GM19240 (cell line): ENCODE data around the gene COG6.

Source experiments
- DNase-seq: peaks from one replicate; pipeline ENCODE4 v3.0.0; 2011; ENCODE audit warnings: low spot score; ENCODE audit not compliant: insufficient read length

COG6 gene

GRCh38 chr13:39767791-39768517, 112.5 kb downstream of the COG6 start:
- no peak for DNase-seq

DNA sequence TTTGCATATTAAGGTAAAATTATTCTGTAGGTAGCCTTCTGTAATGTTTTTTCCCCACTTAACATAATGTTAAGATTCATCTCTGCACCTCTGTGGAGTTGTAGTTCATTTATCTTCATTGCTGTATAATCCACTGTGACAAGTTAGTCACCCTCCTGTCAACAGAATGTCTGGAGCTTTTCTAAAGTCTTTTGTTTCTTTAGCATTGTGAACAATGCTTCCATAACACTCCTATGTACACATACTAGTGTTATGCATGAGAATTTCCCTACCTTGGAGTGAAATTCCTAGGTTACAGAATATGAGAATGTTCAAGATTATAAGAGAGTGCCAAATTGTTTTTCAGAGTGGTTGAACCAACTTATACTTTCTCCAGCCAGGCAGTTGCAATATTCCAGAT, 113.5 kb downstream of the COG6 start:
- no peak for DNase-seq

DNA sequence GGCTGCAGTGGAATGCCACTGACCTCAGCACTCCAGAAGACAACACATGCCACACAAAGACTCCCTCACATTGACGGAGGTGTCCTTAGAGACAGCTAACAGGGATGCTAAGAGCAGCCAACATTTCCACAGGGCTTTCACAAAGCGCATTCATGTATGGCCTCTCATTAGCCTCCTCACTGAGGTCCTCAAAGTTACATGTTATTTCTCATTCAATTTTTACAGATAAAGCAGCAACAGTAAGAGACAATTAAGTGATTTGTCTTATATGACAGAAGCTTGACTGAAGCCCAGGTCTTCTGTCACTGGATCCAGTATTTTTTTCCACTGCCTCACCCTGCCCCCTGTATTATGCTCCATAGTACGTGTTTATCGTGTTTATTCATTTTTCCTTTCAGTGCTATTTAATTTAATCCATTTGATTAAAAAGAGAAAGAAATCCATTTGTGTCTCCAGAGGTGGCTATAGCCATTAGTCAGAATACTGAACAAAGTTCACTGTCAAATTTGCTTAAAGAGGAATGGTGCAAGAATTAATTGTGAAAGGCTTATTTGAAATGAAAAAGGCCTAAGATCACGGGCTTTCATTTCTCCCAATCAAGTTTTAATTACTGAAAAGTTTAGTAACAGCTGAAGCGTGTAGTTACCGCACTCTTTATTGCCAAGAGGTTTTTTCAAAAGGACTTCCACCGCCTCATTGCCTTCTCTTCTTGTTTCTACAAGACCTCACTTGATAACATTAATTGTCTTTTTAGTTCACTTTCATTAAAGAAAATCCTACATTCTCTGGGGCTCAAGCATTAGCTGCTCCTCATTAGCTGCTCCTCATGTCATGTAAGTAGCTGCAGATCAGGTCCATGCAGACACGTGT, 115.0 kb downstream of the COG6 start:
- DNase-seq, result no peak

GRCh38 chr13:39773833-39774232, 118.4 kb downstream of the COG6 start:
- DNase-seq, result no peak

DNA sequence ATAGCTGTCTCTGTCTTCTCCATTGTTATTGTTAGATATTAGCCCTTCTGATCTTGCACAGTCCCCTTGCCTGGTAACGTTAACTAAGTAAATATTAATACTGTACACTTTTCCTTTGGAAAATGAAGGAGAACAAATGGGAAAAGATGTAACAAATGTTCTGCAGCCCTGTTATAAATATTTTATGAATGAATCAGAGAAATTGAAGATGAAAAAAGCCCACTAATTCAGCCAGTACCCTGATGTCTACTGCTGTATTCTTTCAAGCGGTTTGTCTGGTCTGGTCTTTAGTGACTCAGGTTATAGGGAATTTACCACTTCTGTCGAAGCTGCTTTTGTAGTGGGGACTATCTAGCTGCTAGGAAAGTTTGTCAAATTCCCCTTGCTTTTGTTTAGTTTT, 121.0 kb downstream of the COG6 start:
- DNase-seq, result no peak

DNA sequence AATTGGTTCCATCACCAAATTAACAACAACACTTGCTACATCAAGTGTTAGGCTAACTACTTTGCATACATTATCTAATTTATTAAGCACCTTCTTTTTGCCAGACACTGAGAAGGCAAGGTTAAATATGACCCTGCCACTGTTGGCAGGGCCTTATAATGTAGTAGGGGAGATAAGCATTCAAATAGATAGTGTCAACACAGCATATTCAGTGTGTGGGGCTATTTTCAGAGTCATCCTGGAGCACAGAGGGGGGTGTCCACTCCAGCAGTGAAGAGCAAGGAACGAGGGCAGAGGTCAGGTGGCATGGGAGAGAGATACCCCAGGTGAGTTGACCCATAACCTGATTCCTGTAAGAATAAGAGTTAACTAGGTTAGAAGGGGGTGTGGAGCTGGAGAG, 121.6 kb downstream of the COG6 start:
- no peak for DNase-seq

DNA sequence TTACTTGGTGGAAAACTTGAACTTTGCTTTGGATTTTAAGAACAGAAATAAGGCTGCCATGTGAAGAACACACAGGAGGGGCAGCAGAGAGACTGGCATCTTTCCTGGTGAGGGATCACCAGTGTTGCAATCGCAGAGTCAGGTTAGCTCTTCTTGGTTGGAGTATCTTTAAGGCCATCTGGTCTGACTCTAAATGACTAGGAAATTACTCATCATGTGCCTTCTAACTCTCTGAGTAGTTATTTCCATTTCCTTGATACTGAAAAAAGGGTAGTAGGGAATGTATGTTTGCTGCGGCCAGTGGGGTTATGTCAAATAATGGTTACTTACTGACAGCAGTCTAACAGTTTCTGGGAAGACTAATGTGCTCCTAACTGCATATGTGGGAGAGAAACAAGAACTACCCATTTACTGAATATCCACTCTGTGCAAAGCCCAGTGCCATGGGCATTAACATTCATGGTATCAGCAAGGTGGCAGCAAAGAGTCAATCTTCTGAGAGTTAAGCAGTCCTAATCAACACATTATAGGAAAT, 122.1 kb downstream of the COG6 start:
- no peak for DNase-seq

DNA sequence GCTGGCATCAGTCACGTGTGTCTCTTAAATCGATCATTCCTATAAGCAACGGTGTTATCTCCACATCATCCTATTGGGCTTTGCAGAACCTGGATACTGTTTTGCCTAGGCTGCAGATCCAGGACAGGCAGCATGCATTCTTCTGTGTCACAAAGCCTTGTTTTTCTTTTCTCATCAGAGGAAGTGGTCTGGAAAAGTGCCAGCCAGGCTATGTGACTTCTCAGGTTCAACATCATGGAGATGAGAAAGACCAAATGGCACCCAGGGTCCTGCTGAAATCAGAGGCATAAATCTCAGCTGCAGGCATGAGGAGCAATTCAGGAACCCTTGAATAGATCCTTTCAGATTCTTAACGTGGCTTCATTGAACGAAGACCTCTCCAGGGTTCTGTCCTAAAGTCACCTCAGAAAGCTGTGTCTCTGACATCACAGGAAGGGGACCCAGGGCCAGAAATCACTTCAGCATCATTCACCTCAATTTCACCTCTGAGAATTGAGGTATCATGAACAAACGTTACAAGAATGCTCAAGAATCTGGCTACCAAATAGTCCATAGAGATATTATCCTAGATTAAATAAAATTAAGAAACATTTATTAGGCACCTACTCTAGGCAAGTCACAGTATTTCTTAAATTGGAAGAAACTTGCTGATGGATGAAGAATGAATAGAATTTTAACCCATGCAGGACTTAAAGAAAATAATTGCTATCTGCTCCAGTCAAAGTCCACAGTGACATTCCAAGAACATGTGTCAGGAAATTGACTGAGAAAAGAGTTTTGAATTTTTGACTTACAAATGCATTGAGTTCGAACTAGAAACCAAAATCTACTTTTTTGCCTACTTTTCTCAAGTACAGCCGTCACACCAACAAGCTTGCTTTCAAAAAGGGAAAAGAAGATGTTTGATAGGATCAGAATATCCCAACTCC, 124.1 kb downstream of the COG6 start:
- no peak for DNase-seq

GRCh38 chr13:39780711-39781110, 125.2 kb downstream of the COG6 start:
- no peak for DNase-seq

- DNase-seq, result no peak
Observed at GRCh38 chr13:39781381-39781780, 125.9 kb downstream of the COG6 start.

GRCh38 chr13:39783051-39783450, 127.6 kb downstream of the COG6 start:
- DNase-seq, result no peak

- no peak for DNase-seq
Observed at GRCh38 chr13:39784347-39784746, 128.9 kb downstream of the COG6 start.

DNA sequence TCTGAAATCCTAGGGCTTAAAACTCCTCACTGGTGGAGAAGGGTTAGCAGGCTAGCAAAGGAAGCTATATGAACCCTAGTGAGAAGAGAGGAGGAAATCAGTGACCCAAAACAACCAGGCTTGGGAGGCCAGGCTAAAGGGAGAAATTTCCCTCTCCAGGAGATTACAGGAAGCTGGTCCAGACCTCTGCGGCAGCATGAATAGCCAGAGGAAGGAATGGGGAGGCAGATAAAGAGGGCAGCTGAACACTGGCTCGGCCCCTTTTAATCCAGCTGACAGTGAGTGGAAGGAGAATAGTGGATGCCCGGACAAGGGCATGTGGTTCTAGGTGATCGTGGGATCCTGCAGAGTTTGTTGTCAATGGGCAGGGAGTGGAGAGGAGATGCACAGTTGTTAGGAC, 130.6 kb downstream of the COG6 start:
- no peak for DNase-seq

DNA sequence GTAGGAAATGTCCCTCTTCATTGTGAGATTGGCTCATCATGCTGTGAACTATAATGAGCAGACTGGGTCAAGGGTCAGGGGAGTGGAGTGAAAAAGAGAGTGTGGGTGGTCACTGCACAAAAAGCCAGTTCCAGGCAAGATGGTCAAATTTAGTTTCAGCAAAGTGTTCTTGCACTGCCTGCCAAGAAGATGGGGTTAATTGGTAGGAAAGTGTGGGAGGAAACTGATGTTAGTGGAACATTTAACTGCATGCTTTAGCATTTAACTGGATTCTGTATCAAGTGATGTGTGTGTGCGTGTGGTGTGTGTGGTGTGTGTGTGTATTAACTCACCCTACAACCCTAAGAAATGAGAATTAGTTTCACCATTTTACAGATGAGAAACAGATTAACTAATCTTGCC, 131.6 kb downstream of the COG6 start:
- DNase-seq, result no peak

- DNase-seq, result no peak
Observed at GRCh38 chr13:39788102-39788501, 132.6 kb downstream of the COG6 start.

GRCh38 chr13:39789451-39789850, 134.0 kb downstream of the COG6 start:
- DNase-seq, result no peak
